Lung (tissue), 12 donors: ENCODE measurements around the gene MBOAT1. TPM values are rescaled to one million over a fixed set of nuclear protein-coding genes. Genes with fewer than 3 reads are reported as not detected.

Experiments used
- ATAC-seq: fragments of 200-7000 bp; cut with Tn5 transposase; one replicate; pipeline ENCODE4 v1.9.1; 2020; ENCODE audit warnings: moderate number of reproducible peaks; ENCODE audit not compliant: insufficient read depth, low FRiP score
- DNase-seq, 3 donors: peaks; one replicate each; pipeline ENCODE4 v3.0.0-alpha.2; 2013 to 2017
- H3K27ac ChIP-seq, 2 donors: one replicate each; pipeline ENCODE4 v1.5.1; 2013; ENCODE audit warnings: mild to moderate bottlenecking in 2 of 2, moderate library complexity in 2 of 2, control low read depth in 1 of 2, inconsistent platforms in 1 of 2, low read depth in 1 of 2, low read length in 1 of 2
- H3K27me3 ChIP-seq, 3 donors: one replicate each; pipeline ENCODE4 v1.5.1; 2013; ENCODE audit warnings: low read length in 2 of 3; ENCODE audit not compliant: control insufficient read depth in 3 of 3, insufficient read depth in 3 of 3
- H3K36me3 ChIP-seq, 4 donors: one replicate each; pipeline ENCODE4 v1.5.1; 2013; ENCODE audit warnings: low read length in 4 of 4, mild to moderate bottlenecking in 1 of 4, moderate library complexity in 1 of 4; ENCODE audit not compliant: control insufficient read depth in 4 of 4, insufficient read depth in 4 of 4
- H3K4me1 ChIP-seq, 5 donors: one replicate each; pipeline ENCODE4 v1.5.1; 2013; ENCODE audit warnings: low read length in 5 of 5, mild to moderate bottlenecking in 2 of 5, moderate library complexity in 1 of 5; ENCODE audit not compliant: control insufficient read depth in 5 of 5, insufficient read depth in 5 of 5
- H3K4me3 ChIP-seq: one replicate; pipeline ENCODE4 v1.5.1; 2013; ENCODE audit warnings: mild to moderate bottlenecking, control low read depth, moderate library complexity
- H3K9ac ChIP-seq, 2 donors: one replicate each; pipeline ENCODE4 v1.5.1; 2013; ENCODE audit warnings: low read length in 2 of 2, control low read depth in 1 of 2; ENCODE audit not compliant: insufficient read depth in 1 of 2
- H3K9me3 ChIP-seq, 4 donors: one replicate each; pipeline ENCODE4 v1.5.1; 2013; ENCODE audit warnings: low read length in 3 of 4, mild to moderate bottlenecking in 1 of 4, moderate library complexity in 1 of 4; ENCODE audit not compliant: control insufficient read depth in 4 of 4, insufficient read depth in 3 of 4
- CTCF ChIP-seq: IDR thresholded peaks from 2 replicates; pipeline ENCODE4 v1.5.1; 2012; ENCODE audit warnings: mild to moderate bottlenecking; ENCODE audit errors: control extremely low read depth, extremely low read depth
- WGBS, 2 donors: extraction: QIAGEN DNeasy Blood & Tissue Kit; methylation state at CpG; one replicate each; pipeline ENCODE4 v1.1.7; 2013; 5-methylcytosine and 5-hydroxymethylcytosine counted together
- polyA plus RNA-seq, 2 donors: library from polyadenylated mRNA; stranded (reverse); fragments of 200-250 nt; gene quantifications; one replicate each; pipeline ENCODE4 v1.2.1, GENCODE V29; 2013
- total RNA-seq, 2 donors: library from RNA; depleted of rRNA in 1 of 2; stranded (reverse); fragments of >200 nt in 1 of 2; gene quantifications; one replicate each; pipeline ENCODE4 v1.2.1, GENCODE V29; 2014 to 2021
- donor health status: control.
- donor health status: control.
- donor health status: Bipolar disorder and iron deficiency.
- donor health status: healthy.
- donor health status: DM: yes; HTN: yes; CAD: no.

The MBOAT1 gene
- total and polyA plus RNA-seq, 4 donors, result 2.3 to 27.4 (median 8.7) TPM

GRCh38 chr6:20198156-20198774 lies 14.0 kb downstream of the MBOAT1 start:
- DNase-seq, result no peak
- peaks cover 0 to 3% (median 0%) of the 10 kb centered on the region in 4 donors for H3K36me3 ChIP-seq
- WGBS, 2 donors, result 91 to 92% methylated on average over 6 of the region's 6 CpGs
- TF ChIP-seq CTCF, result no peak
- ATAC-seq, result no peak
- peaks cover 0 to 10% (median 5%) of the 10 kb centered on the region in 5 donors for H3K4me1 ChIP-seq
- no peak overlapping the region for H3K4me3 ChIP-seq
- H3K9ac ChIP-seq, result no peak overlapping the region
- no peaks in the 10 kb centered on the region for H3K27me3 ChIP-seq
- no peak overlapping the region for H3K27ac ChIP-seq
- no peaks in the 10 kb centered on the region for H3K9me3 ChIP-seq

- H3K27me3 ChIP-seq, result no peaks in the 10 kb centered on the region
- H3K4me1 ChIP-seq, result peaks cover 0 to 13% (median 5%) of the 10 kb centered on the region in 5 donors
- 55 to 83% methylated on average over 3 of the region's 3 CpGs for WGBS, 2 donors
- no peak for TF ChIP-seq CTCF
- no peak overlapping the region for H3K4me3 ChIP-seq
- H3K27ac ChIP-seq, result no peak overlapping the region
- no peaks in the 10 kb centered on the region for H3K9me3 ChIP-seq
- H3K9ac ChIP-seq, result no peak overlapping the region
- DNase-seq (no peak), ATAC-seq (no peak)
- peaks cover 0 to 3% (median 0%) of the 10 kb centered on the region in 4 donors for H3K36me3 ChIP-seq
These were observed 15.0 kb downstream of the MBOAT1 start for GRCh38 chr6:20197251-20197650.

GRCh38 chr6:20192625-20193024 lies 19.6 kb downstream of the MBOAT1 start:
- H3K9ac ChIP-seq, result no peak overlapping the region
- TF ChIP-seq CTCF, result no peak
- ATAC-seq (no peak), DNase-seq (no peak)
- H3K9me3 ChIP-seq, result no peaks in the 10 kb centered on the region
- H3K27ac ChIP-seq, result no peak overlapping the region
- H3K4me3 ChIP-seq, result no peak overlapping the region
- peaks cover 0 to 12% (median 0%) of the 10 kb centered on the region in 5 donors for H3K4me1 ChIP-seq
- WGBS, 2 donors, result 92 to 99% methylated on average over 4 of the region's 4 CpGs
- no peaks in the 10 kb centered on the region for H3K27me3 ChIP-seq
- H3K36me3 ChIP-seq, result no peaks in the 10 kb centered on the region

- Histone ChIP-seq H3K9me3 (no peaks in the 10 kb centered on the region), H3K4me1 (peaks cover 0 to 12% (median 0%) of the 10 kb centered on the region in 5 donors), H3K27me3 (no peaks in the 10 kb centered on the region), H3K36me3 (no peaks in the 10 kb centered on the region), H3K9ac (no peak overlapping the region), H3K27ac (no peak overlapping the region), H3K4me3 (no peak overlapping the region)
- ATAC-seq (no peak), DNase-seq (no peak)
- WGBS, 2 donors, result 58 to 68% methylated on average over 1 of the region's 1 CpG
- TF ChIP-seq CTCF, result no peak
These were observed 20.3 kb downstream of the MBOAT1 start for GRCh38 chr6:20191992-20192391.
